ENCODE measurements around the gene CPB2. TPM values are rescaled to one million over a fixed set of nuclear protein-coding genes. Genes with fewer than 3 reads are reported as not detected.

CPB2 gene
- total RNA-seq, 1 experiment from 2014 or later = 0.15 TPM

- TF ChIP-seq SRF (IDR thresholded peaks at IDR 0.05; ENCODE audit: low read depth) = no peak
- no peak for TF ChIP-seq ELF1 (IDR thresholded peaks at IDR 0.05; ENCODE audit: borderline replicate concordance, low read depth)
- no peak for TF ChIP-seq TCF7L2 (IDR thresholded peaks at IDR 0.05; ENCODE audit: borderline replicate concordance, extremely low read depth, insufficient read depth, insufficient read length)
- Histone ChIP-seq H2AFZ (ENCODE audit: low read depth, low read length, poor library complexity, severe bottlenecking) (no peak overlapping the region), H3K36me3 (ENCODE audit: control insufficient read depth in 1 of 2, insufficient read depth in 2 of 2, low read length in 2 of 2) (peaks cover 0 to 5% of the 10 kb centered on the region in 2 experiments; a peak in 1 of 4 replicates), H3K79me2 (ENCODE audit: insufficient read depth, low read length) (peaks cover 54% of the 10 kb centered on the region), H3K9me3 (ENCODE audit: control insufficient read depth in 1 of 2, insufficient read depth in 1 of 2, low read depth in 1 of 2, low read length in 2 of 2) (no peaks in the 10 kb centered on the region), H3K9ac (ENCODE audit: low read length) (peak overlapping the region; percentile 83), H3K27ac (ENCODE audit: low read depth, low read length) (peak overlapping the region; percentile 71), H4K20me1 (ENCODE audit: insufficient read depth) (no peaks in the 10 kb centered on the region), H3K4me3 (replicated peaks in 1 of 2; ENCODE audit: low read depth in 1 of 2, low read length in 2 of 2) (peak overlapping the region; percentile 60 to 85), H3K27me3 (ENCODE audit: insufficient read depth, low read length) (no peaks in the 10 kb centered on the region), H3K4me2 (ENCODE audit: low read length) (peak overlapping the region; percentile 87), H3K4me1 (ENCODE audit: control insufficient read depth in 1 of 2, insufficient read depth in 2 of 2, low read length in 2 of 2) (peaks cover 11 to 14% of the 10 kb centered on the region in 2 experiments; a peak in 3 of 4 replicates), H3K9me2 (ENCODE audit: insufficient read depth) (no peaks in the 10 kb centered on the region)
- ChIA-PET CTCF (no interaction called here), RAD21 (ENCODE audit: low non-redundant PET in 1 of 2, low total read pairs in 2 of 2, uncharacterized antibody in 2 of 2, unreplicated experiment in 2 of 2) (no interaction called here), POLR2A (no interaction called here)
- intact Hi-C loops (cut with micrococcal nuclease) = no loop called here
- BruUV-seq (replicated peaks) = TSS peak; percentile 67
- DNase-seq (ENCODE audit: low read depth, low spot score) = no peak
- peak; percentile 21 for ATAC-seq
Observed at GRCh38 chr13:46051968-46052318, 52.9 kb downstream of the CPB2 start.

- no peak for DNase-seq (ENCODE audit: low read depth, low spot score)
- ChIA-PET RAD21 (ENCODE audit: low non-redundant PET in 1 of 2, low total read pairs in 2 of 2, uncharacterized antibody in 2 of 2, unreplicated experiment in 2 of 2) (no interaction called here), CTCF (no interaction called here), POLR2A (no interaction called here)
- H3K9ac ChIP-seq (ENCODE audit: low read length) = no peak overlapping the region
- peaks cover 0 to 5% of the 10 kb centered on the region in 2 experiments; a peak in 1 of 4 replicates for H3K36me3 ChIP-seq (ENCODE audit: control insufficient read depth in 1 of 2, insufficient read depth in 2 of 2, low read length in 2 of 2)
- no peaks in the 10 kb centered on the region for H3K9me2 ChIP-seq (ENCODE audit: insufficient read depth)
- H3K4me2 ChIP-seq (ENCODE audit: low read length) = peak overlapping the region; percentile 87; the same call in 1 of the 2 replicates
- no peaks in the 10 kb centered on the region for H3K9me3 ChIP-seq (ENCODE audit: control insufficient read depth in 1 of 2, insufficient read depth in 1 of 2, low read depth in 1 of 2, low read length in 2 of 2)
- no peak for ATAC-seq
- intact Hi-C loops (cut with micrococcal nuclease) = no loop called here
- H3K27ac ChIP-seq (ENCODE audit: low read depth, low read length) = no peak overlapping the region
- H3K4me1 ChIP-seq (ENCODE audit: control insufficient read depth in 1 of 2, insufficient read depth in 2 of 2, low read length in 2 of 2) = peaks cover 11 to 14% of the 10 kb centered on the region in 2 experiments; a peak in 3 of 4 replicates
- no peak overlapping the region for H2AFZ ChIP-seq (ENCODE audit: low read depth, low read length, poor library complexity, severe bottlenecking)
- BruUV-seq (replicated peaks) = no TSS peak
- no peak overlapping the region; a peak in 1 of 4 replicates for H3K4me3 ChIP-seq (replicated peaks in 1 of 2; ENCODE audit: low read depth in 1 of 2, low read length in 2 of 2)
- H3K27me3 ChIP-seq (ENCODE audit: insufficient read depth, low read length) = no peaks in the 10 kb centered on the region
- H3K79me2 ChIP-seq (ENCODE audit: insufficient read depth, low read length) = peaks cover 63% of the 10 kb centered on the region
- H4K20me1 ChIP-seq (ENCODE audit: insufficient read depth) = no peaks in the 10 kb centered on the region
- TF ChIP-seq EZH2 (IDR thresholded peaks at IDR 0.05) (no peak), ELF1 (IDR thresholded peaks at IDR 0.05; ENCODE audit: borderline replicate concordance, low read depth) (no peak), SIN3A (IDR thresholded peaks at IDR 0.05; ENCODE audit: low read depth) (no peak), TCF7L2 (IDR thresholded peaks at IDR 0.05; ENCODE audit: borderline replicate concordance, extremely low read depth, insufficient read depth, insufficient read length) (no peak), MAX (IDR thresholded peaks at IDR 0.05) (no peak), ZFX (IDR thresholded peaks at IDR 0.05) (no peak), CEBPB (IDR thresholded peaks at IDR 0.05; ENCODE audit: low read depth) (no peak), ZNF274 (IDR thresholded peaks at IDR 0.05; ENCODE audit: low read depth, low read length) (no peak), RAD21 (IDR thresholded peaks at IDR 0.05; ENCODE audit: low read depth) (no peak), CTCF (IDR thresholded peaks at IDR 0.05 in 2 of 3, conservative IDR thresholded peaks at IDR 0.05 in 1 of 3; ENCODE audit: borderline replicate concordance in 1 of 3, insufficient read depth in 1 of 3, low read depth in 2 of 3, low read length in 2 of 3) (no peak), EGR1 (IDR thresholded peaks at IDR 0.05; ENCODE audit: low read depth) (no peak), SP1 (IDR thresholded peaks at IDR 0.05; ENCODE audit: low read depth) (no peak), YY1 (IDR thresholded peaks at IDR 0.05; ENCODE audit: extremely low read depth, insufficient replicate concordance, low read depth, low read length) (no peak), EZH2phosphoT487 (IDR thresholded peaks at IDR 0.05; ENCODE audit: borderline replicate concordance) (no peak), ATF3 (IDR thresholded peaks at IDR 0.05) (no peak), CBX3 (IDR thresholded peaks at IDR 0.05; ENCODE audit: low read depth) (no peak)
Observed at GRCh38 chr13:46050771-46051170, 54.1 kb downstream of the CPB2 start.

All from HCT116 (cell line).